ENCODE measurements around the gene AREL1.

GRCh38 chr14:74613211-74613914 is 99.5 kb downstream of the AREL1 start:
- TF ChIP-seq CTCF (IDR thresholded peaks at IDR 0.05) (no peak), POLR2A (IDR thresholded peaks at IDR 0.05) (no peak)
